SU-DHL-6 (cell line): ENCODE measurements around the gene PDZD4.

Experiments used
- H2AFZ ChIP-seq: fragments of 200-600 bp; sonication (generic); 2 replicates; pipeline ENCODE4 v1.6.1; 2014; ENCODE audit warnings: low read depth, mild to moderate bottlenecking, moderate library complexity, mixed read lengths, antibody characterized with exemption, low read length; ENCODE audit not compliant: severe bottlenecking
- H3F3A ChIP-seq: fragments of 200-600 bp; shearing (Covaris generic); 2 replicates; pipeline ENCODE4 v1.6.0; 2016; ENCODE audit warnings: antibody characterized with exemption, mild to moderate bottlenecking; ENCODE audit not compliant: insufficient read depth
- H3K27ac ChIP-seq: fragments of 200-600 bp; sonication (generic); 2 replicates; pipeline ENCODE4 v1.5.1; 2016; ENCODE audit warnings: low read depth, mild to moderate bottlenecking, low read length, moderate library complexity, mixed read lengths
- H3K27me3 ChIP-seq: fragments of 200-600 bp; sonication (generic), shearing (Covaris generic); 2 replicates; pipeline ENCODE4 v1.6.0; 2014; ENCODE audit warnings: mild to moderate bottlenecking, low read length
- H3K36me3 ChIP-seq: fragments of 200-600 bp; sonication (generic); 2 replicates; pipeline ENCODE4 v1.6.1; 2014; ENCODE audit warnings: mild to moderate bottlenecking, low read length, mixed read lengths
- H3K4me2 ChIP-seq: fragments of 300-600, 200-600 bp; shearing (Covaris generic), sonication (generic); 2 replicates; pipeline ENCODE4 v1.6.0; 2014; ENCODE audit warnings: low read length, low read depth, mild to moderate bottlenecking; ENCODE audit not compliant: poor library complexity, severe bottlenecking
- H3K4me3 ChIP-seq: fragments of 200-600 bp; sonication (generic); 2 replicates; pipeline ENCODE4 v1.5.1; 2014; ENCODE audit warnings: antibody characterized with exemption, low read length, mild to moderate bottlenecking, mixed read lengths; ENCODE audit not compliant: insufficient read depth, poor library complexity, severe bottlenecking
- H3K79me2 ChIP-seq: fragments of 200-600 bp; sonication (generic); 2 replicates; pipeline ENCODE4 v1.6.1; 2014; ENCODE audit warnings: mild to moderate bottlenecking, low read length, moderate library complexity; ENCODE audit not compliant: insufficient read depth
- H3K9ac ChIP-seq: fragments of 200-600 bp; sonication (generic); 2 replicates; pipeline ENCODE4 v1.7.0; 2014; ENCODE audit warnings: mild to moderate bottlenecking, low read length
- H3K9me2 ChIP-seq: fragments of 200-600 bp; sonication (generic); replicated peaks from 2 replicates; pipeline ENCODE4 v1.6.1; 2014; ENCODE audit warnings: low read length; ENCODE audit not compliant: insufficient read depth
- H3K9me3 ChIP-seq: fragments of 200-600 bp; sonication (generic); 2 replicates; pipeline ENCODE4 v1.6.1; 2014; ENCODE audit warnings: low read length, mixed read lengths; ENCODE audit not compliant: insufficient read depth
- H4K20me1 ChIP-seq: fragments of 200-600 bp; sonication (generic); 2 replicates; pipeline ENCODE4 v1.6.1; 2014; ENCODE audit warnings: low read depth, mild to moderate bottlenecking, antibody characterized with exemption, low read length, moderate library complexity, mixed read lengths
- CTCF ChIP-seq: fragments of 200-600 bp; sonication (generic); IDR thresholded peaks from one replicate; pipeline ENCODE4 v1.5.1; 2017; ENCODE audit warnings: antibody characterized with exemption, mild to moderate bottlenecking, low read length, moderate library complexity; ENCODE audit not compliant: insufficient read depth, poor library complexity, severe bottlenecking
- EZH2phosphoT487 ChIP-seq: fragments of 200-600 bp; sonication (generic), shearing (Covaris generic); conservative IDR thresholded peaks from 2 replicates; pipeline ENCODE4 v1.6.1; 2018; ENCODE audit warnings: mild to moderate bottlenecking, antibody characterized with exemption, low read length, moderate library complexity, mixed read lengths

Gene PDZD4

GRCh38 chrX:153764786-153765137 is 65.6 kb downstream of the PDZD4 start:
- Histone ChIP-seq H3K9me2 (no peaks in the 10 kb centered on the region), H3K4me2 (no peak overlapping the region), H3K27ac (no peak overlapping the region)

DNA sequence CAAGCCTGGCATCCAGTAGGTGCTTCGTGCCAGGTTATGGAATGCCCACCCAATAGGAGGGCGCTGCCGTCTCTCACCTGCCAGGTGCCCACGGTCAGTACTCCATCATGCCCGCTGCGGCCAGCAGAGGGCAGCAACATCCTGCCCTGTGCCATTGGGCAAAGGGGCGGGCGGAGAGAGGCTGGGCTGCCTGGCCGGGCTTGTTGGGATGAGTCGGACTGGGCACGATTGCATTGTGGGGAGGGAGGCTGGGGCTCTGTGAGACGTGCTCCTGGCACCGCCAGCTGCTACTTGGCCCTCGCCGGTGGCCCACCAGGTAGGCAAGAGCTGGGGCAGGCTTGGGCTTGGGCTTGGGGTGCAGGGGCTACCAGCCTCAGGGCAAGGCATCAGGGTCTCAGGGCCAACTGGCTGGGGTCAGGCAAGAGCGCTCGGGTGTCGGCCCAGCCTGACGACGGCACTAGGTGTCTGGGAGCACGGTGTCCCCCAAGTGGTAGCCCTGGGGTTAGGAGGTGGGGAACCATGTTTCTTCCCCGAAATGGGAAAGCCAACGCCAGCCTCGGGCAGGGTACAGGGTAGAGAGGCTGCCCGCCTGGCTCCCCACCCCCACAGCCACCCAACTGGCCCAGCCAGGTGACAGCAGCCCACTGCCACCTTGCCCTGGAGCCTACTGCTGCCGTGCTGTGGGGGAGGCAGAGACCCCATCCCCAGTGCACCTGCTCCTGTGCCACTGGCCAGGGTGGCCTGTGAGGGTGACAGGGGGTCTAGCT is 66.2 kb downstream of the PDZD4 start, which contains the start of gene PLXNB3:
PLXNB3 (plus strand) TSS at position 261 of the 767 bp plus-strand sequence. CDS start 1,287 bp downstream, outside the sequence.
- Histone ChIP-seq H3K9ac (no peak within 1 kb of the TSS), H3K36me3 (no peaks in the 10 kb centered on the region), H3K9me2 (no peaks in the 10 kb centered on the region), H3K4me3 (no peak within 1 kb of the TSS), H3K27ac (no peak within 1 kb of the TSS), H2AFZ (no peak within 1 kb of the TSS), H3K9me3 (no peaks in the 10 kb centered on the region), H3K4me2 (no peak within 1 kb of the TSS), H3F3A (no peaks in the 10 kb centered on the region), H3K79me2 (no peaks in the 10 kb centered on the region), H4K20me1 (no peaks in the 10 kb centered on the region), H3K27me3 (no peaks in the 10 kb centered on the region)
- TF ChIP-seq CTCF, result peak; percentile 73
- TF ChIP-seq EZH2phosphoT487, result no peak

More at GRCh38 chrX:153764786-153765137, 65.6 kb downstream of the PDZD4 start:
- no peaks in the 10 kb centered on the region for H3K79me2 ChIP-seq
- no peaks in the 10 kb centered on the region for H3F3A ChIP-seq
- no peaks in the 10 kb centered on the region for H3K36me3 ChIP-seq
- no peaks in the 10 kb centered on the region for H4K20me1 ChIP-seq
- H3K9me3 ChIP-seq, result no peaks in the 10 kb centered on the region
- no peaks in the 10 kb centered on the region for H3K27me3 ChIP-seq
- TF ChIP-seq CTCF (no peak), EZH2phosphoT487 (no peak)
- H2AFZ ChIP-seq, result no peak overlapping the region
- no peak overlapping the region for H3K4me3 ChIP-seq
- H3K9ac ChIP-seq, result no peak overlapping the region

DNA sequence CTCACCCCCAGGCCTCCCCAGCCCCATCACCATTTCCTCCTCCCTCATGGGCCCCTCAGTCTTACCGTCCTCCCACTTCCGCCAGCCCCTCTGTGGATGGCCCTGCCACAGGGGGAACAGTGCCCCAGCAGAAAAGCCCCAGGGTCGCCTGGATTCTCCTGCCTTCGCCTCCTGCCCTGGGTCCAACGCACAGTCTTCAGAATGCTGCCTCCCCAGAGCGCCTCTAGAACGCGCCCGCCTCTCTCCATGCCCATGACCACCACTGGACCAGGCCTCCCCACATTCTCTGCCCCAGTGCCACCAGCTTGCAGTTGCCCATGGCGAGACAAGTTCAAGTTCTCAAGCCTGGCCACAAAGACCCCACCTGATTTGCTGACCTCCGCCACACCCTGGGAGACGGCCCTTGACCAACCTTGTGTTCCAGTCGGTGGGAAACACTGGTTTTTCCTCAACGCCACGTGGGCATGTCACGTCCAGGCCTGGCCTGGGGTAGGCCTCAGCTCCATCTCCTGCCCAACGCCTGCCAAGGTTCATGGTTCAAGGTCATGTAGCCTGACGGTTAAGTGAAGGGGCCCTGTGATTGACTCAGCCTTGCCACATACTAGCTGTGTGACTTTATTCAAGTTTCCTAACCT is 66.9 kb downstream of the PDZD4 start:
- H3K36me3 ChIP-seq, result no peaks in the 10 kb centered on the region
- H3K27ac ChIP-seq, result no peak overlapping the region
- no peak overlapping the region for H3K9ac ChIP-seq
- H3K9me2 ChIP-seq, result no peaks in the 10 kb centered on the region
- H3K4me2 ChIP-seq, result no peak overlapping the region
- H3K79me2 ChIP-seq, result no peaks in the 10 kb centered on the region
- TF ChIP-seq CTCF (no peak), EZH2phosphoT487 (no peak)
- no peaks in the 10 kb centered on the region for H3F3A ChIP-seq
- H2AFZ ChIP-seq, result no peak overlapping the region
- no peak overlapping the region for H3K4me3 ChIP-seq
- H3K9me3 ChIP-seq, result no peaks in the 10 kb centered on the region
- no peaks in the 10 kb centered on the region for H4K20me1 ChIP-seq
- H3K27me3 ChIP-seq, result no peaks in the 10 kb centered on the region
